Epithelial cell of proximal tubule (primary cell): ENCODE measurements around the gene IKBIP. TPM values are rescaled to one million over a fixed set of nuclear protein-coding genes. Genes with fewer than 3 reads are reported as not detected.

ENCODE experiments used
- DNase-seq: peaks from one replicate; pipeline ENCODE4 v3.0.0-alpha.2; 2011; ENCODE audit warnings: low read depth
- H3K4me3 ChIP-seq: 2 replicates; pipeline ENCODE4 v1.5.1; 2011; ENCODE audit warnings: low read depth, mild to moderate bottlenecking, low read length
- total RNA-seq: library from RNA; depleted of rRNA; stranded (reverse); fragments of >200 nt; gene quantifications from 2 replicates; pipeline ENCODE4 v1.2.3, GENCODE V29; 2015
- TF ChIP-seq, protein P1 (sequence below): conservative IDR thresholded peaks from 2 replicates; pipeline ENCODE4 v1.5.1; 2012; ENCODE audit warnings: low read depth, mild to moderate bottlenecking, low read length

Gene IKBIP
- 48.3 and 48.7 TPM in 2 replicates for total RNA-seq

DNA sequence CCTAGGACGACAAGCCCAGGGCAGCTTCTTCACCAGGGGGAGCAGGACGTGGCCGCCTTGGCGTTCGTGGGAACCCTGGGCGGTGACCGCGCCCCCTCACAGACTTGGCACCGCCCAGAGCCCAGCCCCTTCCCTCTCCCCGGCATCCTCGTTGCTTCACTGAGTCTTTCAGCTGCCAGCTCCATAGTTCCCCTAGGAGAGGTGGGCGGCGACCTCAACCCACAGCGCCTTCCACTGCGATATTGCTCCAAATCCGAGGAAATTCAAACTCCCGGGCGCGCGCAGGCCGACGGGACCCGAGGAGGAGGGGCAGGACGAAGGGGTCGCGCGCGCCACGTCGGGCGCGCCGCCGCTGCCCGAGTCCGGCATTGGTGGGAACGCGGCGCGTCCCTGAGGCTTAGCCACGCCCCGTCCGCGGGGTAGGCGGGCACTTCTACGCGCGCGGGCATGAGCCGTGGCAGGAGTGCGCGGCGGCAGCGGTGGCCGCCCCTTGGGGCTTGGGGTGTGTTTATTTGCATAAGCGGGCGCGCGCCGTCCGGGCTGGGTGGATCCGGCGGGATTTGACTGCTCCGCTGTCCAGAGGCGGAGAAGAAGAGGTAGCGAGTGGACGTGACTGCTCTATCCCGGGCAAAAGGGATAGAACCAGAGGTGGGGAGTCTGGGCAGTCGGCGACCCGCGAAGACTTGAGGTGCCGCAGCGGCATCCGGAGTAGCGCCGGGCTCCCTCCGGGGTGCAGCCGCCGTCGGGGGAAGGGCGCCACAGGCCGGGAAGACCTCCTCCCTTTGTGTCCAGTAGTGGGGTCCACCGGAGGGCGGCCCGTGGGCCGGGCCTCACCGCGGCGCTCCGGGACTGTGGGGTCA, at the start of gene IKBIP, which contains the start of gene APAF1:
Gene IKBIP (minus strand): TSS at position 77 of the 860 bp plus-strand sequence. CDS start 87 bp downstream, outside the sequence.
Gene APAF1 (plus strand): TSS at position 579 of the 860 bp plus-strand sequence. CDS start 3,070 bp downstream, outside the sequence.
- TF ChIP-seq, protein P1, sequence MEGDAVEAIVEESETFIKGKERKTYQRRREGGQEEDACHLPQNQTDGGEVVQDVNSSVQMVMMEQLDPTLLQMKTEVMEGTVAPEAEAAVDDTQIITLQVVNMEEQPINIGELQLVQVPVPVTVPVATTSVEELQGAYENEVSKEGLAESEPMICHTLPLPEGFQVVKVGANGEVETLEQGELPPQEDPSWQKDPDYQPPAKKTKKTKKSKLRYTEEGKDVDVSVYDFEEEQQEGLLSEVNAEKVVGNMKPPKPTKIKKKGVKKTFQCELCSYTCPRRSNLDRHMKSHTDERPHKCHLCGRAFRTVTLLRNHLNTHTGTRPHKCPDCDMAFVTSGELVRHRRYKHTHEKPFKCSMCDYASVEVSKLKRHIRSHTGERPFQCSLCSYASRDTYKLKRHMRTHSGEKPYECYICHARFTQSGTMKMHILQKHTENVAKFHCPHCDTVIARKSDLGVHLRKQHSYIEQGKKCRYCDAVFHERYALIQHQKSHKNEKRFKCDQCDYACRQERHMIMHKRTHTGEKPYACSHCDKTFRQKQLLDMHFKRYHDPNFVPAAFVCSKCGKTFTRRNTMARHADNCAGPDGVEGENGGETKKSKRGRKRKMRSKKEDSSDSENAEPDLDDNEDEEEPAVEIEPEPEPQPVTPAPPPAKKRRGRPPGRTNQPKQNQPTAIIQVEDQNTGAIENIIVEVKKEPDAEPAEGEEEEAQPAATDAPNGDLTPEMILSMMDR, result no peak
- no peak for DNase-seq
- peak within 1 kb of the TSS; percentile 89 for H3K4me3 ChIP-seq

DNA sequence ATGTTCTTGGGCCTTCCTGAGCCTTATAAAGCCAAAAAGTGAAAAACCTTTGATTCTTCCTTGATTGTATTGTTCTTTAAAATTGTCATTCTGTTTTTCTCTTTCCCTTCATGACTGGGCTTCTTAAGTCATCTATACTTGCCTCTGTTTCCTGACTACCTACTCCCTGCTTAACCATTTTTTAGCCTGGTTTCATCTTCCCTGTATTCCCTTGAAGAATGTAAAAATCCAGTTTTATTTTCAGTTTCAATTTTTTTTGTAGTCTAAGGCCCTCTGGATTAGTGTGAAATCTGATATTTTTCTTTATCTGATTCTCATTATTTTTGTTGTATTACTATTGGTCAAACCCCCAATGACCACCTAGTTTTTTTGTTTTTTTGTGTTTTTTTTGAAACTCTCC, 46.8 kb upstream of the IKBIP start:
- TF ChIP-seq, protein P1, result no peak
- DNase-seq, result no peak

DNA sequence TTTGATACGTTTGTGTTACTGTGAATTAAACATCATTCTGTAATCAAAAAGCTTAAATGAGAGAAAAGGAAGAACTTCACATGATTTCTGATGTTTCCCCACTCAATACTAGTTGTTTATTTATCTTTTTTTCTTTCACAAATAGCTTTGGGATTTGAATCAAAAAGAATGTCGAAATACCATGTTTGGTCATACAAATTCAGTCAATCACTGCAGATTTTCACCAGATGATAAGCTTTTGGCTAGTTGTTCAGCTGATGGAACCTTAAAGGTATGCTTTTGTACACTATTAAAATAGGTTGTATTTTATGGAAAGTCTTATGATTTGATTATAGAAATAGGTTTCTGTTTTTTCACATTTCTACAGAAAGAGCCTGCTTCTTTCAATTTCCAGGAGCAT, 42.0 kb upstream of the IKBIP start:
- no peak overlapping the region for H3K4me3 ChIP-seq
- TF ChIP-seq, protein P1, result no peak
- no peak for DNase-seq

More for the DNA sequence above, 46.8 kb upstream of the IKBIP start:
- no peak overlapping the region for H3K4me3 ChIP-seq

GRCh38 chr12:98684199-98684598, 39.6 kb upstream of the IKBIP start:
- no peak overlapping the region for H3K4me3 ChIP-seq
- DNase-seq, result no peak
- TF ChIP-seq, protein P1, result no peak

GRCh38 chr12:98679611-98680005, 35.0 kb upstream of the IKBIP start:
- DNase-seq, result no peak
- TF ChIP-seq, protein P1, result no peak

GRCh38 chr12:98678946-98679610, 34.5 kb upstream of the IKBIP start:
- DNase-seq, result no peak

More at GRCh38 chr12:98679611-98680005, 35.0 kb upstream of the IKBIP start:
- no peak overlapping the region for H3K4me3 ChIP-seq

More at GRCh38 chr12:98678946-98679610, 34.5 kb upstream of the IKBIP start:
- no peak overlapping the region for H3K4me3 ChIP-seq
- TF ChIP-seq, protein P1, result no peak
